HG02840 (cell line): Measurements from ENCODE around the gene XPA.
"Not testable (repeated sequence)": the region's sequence is repeated elsewhere in the genome, so short reads cannot be mapped to it uniquely, and the experiment has no call there.

Source experiments
- ATAC-seq: cut with Tn5 transposase; IDR thresholded peaks from one replicate; pipeline ENCODE4 v1.9.1; 2021; ENCODE audit warnings: mild to moderate bottlenecking, moderate library complexity, moderate number of reproducible peaks; ENCODE audit not compliant: unreplicated experiment, low FRiP score

Gene XPA

GRCh38 chr9:97704345-97704677, 7.2 kb upstream of the XPA start:
- no peak for ATAC-seq

GRCh38 chr9:97703437-97704344, 6.6 kb upstream of the XPA start:
- ATAC-seq, result no peak

GRCh38 chr9:97699824-97700223, 2.7 kb upstream of the XPA start:
- ATAC-seq, result not testable (repeated sequence)

GRCh38 chr9:97699281-97699680, 2.1 kb upstream of the XPA start:
- not testable (repeated sequence) for ATAC-seq

GRCh38 chr9:97698865-97699264, 1.7 kb upstream of the XPA start:
- ATAC-seq, result no peak

GRCh38 chr9:97697837-97698236, 697 bp upstream of the XPA start:
- ATAC-seq, result peak; percentile 1

GRCh38 chr9:97695995-97696802, 941 bp downstream of the XPA start:
- no peak for ATAC-seq

GRCh38 chr9:97695390-97695789, 1.8 kb downstream of the XPA start:
- no peak for ATAC-seq

GRCh38 chr9:97694769-97695168, 2.4 kb downstream of the XPA start:
- ATAC-seq, result no peak

GRCh38 chr9:97689401-97690180, 7.5 kb downstream of the XPA start:
- ATAC-seq, result no peak

GRCh38 chr9:97688654-97689053, 8.5 kb downstream of the XPA start:
- no peak for ATAC-seq

- no peak for ATAC-seq
These were observed 14.9 kb downstream of the XPA start for GRCh38 chr9:97682242-97682641.

- no peak for ATAC-seq
These were observed 21.5 kb downstream of the XPA start for GRCh38 chr9:97675655-97676054.

- no peak for ATAC-seq
These were observed 23.2 kb downstream of the XPA start for GRCh38 chr9:97673922-97674321.

- ATAC-seq, result no peak
These were observed 24.7 kb downstream of the XPA start for GRCh38 chr9:97672403-97672802.

GRCh38 chr9:97670586-97670985, 26.6 kb downstream of the XPA start:
- no peak for ATAC-seq

- ATAC-seq, result no peak
These were observed 28.7 kb downstream of the XPA start for GRCh38 chr9:97668485-97668884.

- ATAC-seq, result no peak
These were observed 30.0 kb downstream of the XPA start for GRCh38 chr9:97666907-97667686.

- no peak for ATAC-seq
These were observed 31.4 kb downstream of the XPA start for GRCh38 chr9:97665742-97666141.

GRCh38 chr9:97660847-97661246, 36.3 kb downstream of the XPA start:
- no peak for ATAC-seq
